ENCODE measurements around the gene ADCK2. TPM values are rescaled to one million over a fixed set of nuclear protein-coding genes. Genes with fewer than 3 reads are reported as not detected.
A peak's percentile ranks its signal among the peaks of the same experiment; 100 is the strongest.
"Not testable (repeated sequence)": the region's sequence is repeated elsewhere in the genome, so short reads cannot be mapped to it uniquely, and the experiment has no call there.

ADCK2 gene
- total and polyA plus RNA-seq, 9 of the 15 experiments (the other 6 are each of a cell fraction or from before 2014, with no cell fraction given) = 0.08 to 14.3 (median 9.7) TPM

DNA sequence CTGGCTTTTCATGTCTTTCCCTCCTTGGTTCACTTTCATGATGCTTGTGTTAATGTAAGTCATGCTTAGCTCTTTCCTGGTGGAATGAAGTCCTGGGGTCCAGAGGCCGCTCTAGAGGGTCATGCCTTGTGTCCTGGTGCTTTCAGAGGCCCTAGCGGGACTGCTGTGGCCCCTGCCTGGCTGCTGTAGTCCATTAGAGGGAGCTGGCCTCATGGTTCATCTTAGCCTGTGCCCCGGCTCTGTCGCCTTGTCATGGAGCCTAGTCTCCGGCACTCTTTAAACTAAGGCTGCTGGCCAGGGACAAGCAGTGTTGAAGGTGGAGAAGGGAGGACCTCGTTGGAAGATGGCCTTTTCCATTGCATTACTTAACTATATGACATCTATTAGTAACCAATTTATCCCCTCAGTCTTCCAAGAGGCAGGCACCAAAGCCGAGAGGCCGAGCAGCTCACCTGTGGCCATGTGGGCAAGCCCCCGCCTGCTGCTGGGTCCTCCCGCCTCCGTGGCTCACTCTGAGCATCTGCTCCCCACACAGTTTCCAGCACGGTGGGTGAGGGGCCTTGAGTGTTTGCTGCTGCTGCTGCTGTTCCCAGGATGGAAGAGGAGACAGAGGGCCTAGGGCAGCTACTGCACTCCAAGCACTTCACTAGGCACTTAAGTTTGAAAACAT lies 18.8 kb downstream of the ADCK2 start:
- no peak overlapping the region; a peak in 1 of 4 replicates for H3K9ac ChIP-seq (ENCODE audit: insufficient read depth in 1 of 2, low read depth in 2 of 2, low read length in 2 of 2)
- in situ Hi-C loops (cut with MboI) = no loop called here
- POLR2A ChIA-PET = interaction anchor here (0.6 to 1.0 kb wide), 3 partner anchors 9 to 139 kb away, joined by 3 to 4 read pairs (median 3); no protein-coding TSS in a partner anchor
- peaks cover 7 to 14% of the 10 kb centered on the region in 2 experiments; a peak in 3 of 5 replicates for H3K4me1 ChIP-seq (replicated peaks in 1 of 2; ENCODE audit: control insufficient read depth in 2 of 2, insufficient read depth in 2 of 2, low read length in 2 of 2)
- H3K4me2 ChIP-seq (ENCODE audit: insufficient read depth, low read length) = no peak overlapping the region
- H3K9me1 ChIP-seq (ENCODE audit: control insufficient read depth, insufficient read depth, low read length) = peaks cover 3% of the 10 kb centered on the region
- TF ChIP-seq HDAC2 (IDR thresholded peaks at IDR 0.05) = no peak
- TF ChIP-seq, protein P1, sequence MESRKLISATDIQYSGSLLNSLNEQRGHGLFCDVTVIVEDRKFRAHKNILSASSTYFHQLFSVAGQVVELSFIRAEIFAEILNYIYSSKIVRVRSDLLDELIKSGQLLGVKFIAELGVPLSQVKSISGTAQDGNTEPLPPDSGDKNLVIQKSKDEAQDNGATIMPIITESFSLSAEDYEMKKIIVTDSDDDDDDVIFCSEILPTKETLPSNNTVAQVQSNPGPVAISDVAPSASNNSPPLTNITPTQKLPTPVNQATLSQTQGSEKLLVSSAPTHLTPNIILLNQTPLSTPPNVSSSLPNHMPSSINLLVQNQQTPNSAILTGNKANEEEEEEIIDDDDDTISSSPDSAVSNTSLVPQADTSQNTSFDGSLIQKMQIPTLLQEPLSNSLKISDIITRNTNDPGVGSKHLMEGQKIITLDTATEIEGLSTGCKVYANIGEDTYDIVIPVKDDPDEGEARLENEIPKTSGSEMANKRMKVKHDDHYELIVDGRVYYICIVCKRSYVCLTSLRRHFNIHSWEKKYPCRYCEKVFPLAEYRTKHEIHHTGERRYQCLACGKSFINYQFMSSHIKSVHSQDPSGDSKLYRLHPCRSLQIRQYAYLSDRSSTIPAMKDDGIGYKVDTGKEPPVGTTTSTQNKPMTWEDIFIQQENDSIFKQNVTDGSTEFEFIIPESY (CRISPR knock-in tag; IDR thresholded peaks at IDR 0.05) = peak; percentile 98
- 0 out of 2 replicates have a peak, but pooled peaks have one; percentile 8 for TF ChIP-seq ZBTB7A (IDR thresholded peaks at IDR 0.05; ENCODE audit: borderline replicate concordance, control insufficient read depth, low read depth, low read length)
- TF ChIP-seq, protein P2, sequence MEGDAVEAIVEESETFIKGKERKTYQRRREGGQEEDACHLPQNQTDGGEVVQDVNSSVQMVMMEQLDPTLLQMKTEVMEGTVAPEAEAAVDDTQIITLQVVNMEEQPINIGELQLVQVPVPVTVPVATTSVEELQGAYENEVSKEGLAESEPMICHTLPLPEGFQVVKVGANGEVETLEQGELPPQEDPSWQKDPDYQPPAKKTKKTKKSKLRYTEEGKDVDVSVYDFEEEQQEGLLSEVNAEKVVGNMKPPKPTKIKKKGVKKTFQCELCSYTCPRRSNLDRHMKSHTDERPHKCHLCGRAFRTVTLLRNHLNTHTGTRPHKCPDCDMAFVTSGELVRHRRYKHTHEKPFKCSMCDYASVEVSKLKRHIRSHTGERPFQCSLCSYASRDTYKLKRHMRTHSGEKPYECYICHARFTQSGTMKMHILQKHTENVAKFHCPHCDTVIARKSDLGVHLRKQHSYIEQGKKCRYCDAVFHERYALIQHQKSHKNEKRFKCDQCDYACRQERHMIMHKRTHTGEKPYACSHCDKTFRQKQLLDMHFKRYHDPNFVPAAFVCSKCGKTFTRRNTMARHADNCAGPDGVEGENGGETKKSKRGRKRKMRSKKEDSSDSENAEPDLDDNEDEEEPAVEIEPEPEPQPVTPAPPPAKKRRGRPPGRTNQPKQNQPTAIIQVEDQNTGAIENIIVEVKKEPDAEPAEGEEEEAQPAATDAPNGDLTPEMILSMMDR (IDR thresholded peaks at IDR 0.05 in 2 of 3, conservative IDR thresholded peaks at IDR 0.05 in 1 of 3; ENCODE audit: insufficient read depth in 2 of 3, low read depth in 1 of 3, low read length in 3 of 3) = peak; percentile 29 to 46 (median 32); a peak in 5 of 6 replicates
- H3K9me3 ChIP-seq (replicated peaks; ENCODE audit: control insufficient read depth, insufficient read depth, low read depth, low read length) = no peaks in the 10 kb centered on the region
- ATAC-seq (peak; percentile 70), DNase-seq (ENCODE audit: extremely low read depth in 1 of 4, low spot score in 3 of 4) (no peak), FAIRE-seq (no peak)
- H3K4me3 ChIP-seq = no peak overlapping the region
- H3K36me3 ChIP-seq (ENCODE audit: control insufficient read depth, insufficient read depth, low read length) = no peaks in the 10 kb centered on the region
- WGBS (ENCODE audit: insufficient coverage, low coverage, missing lambda C conversion rate) = 75% methylated on average over 12 of the region's 12 CpGs
- no peaks in the 10 kb centered on the region for H4K20me1 ChIP-seq (replicated peaks; ENCODE audit: control insufficient read depth, insufficient read depth, low read length)
- no peak overlapping the region for H2AFZ ChIP-seq (ENCODE audit: low read depth, low read length)
- intact Hi-C loops (cut with micrococcal nuclease) = loop anchor here (10.0 kb wide), 1 partner anchor 233 kb away; the partner anchor contains the start of gene BRAF
- H3K79me2 ChIP-seq (ENCODE audit: control insufficient read depth, insufficient read depth, low read length) = no peaks in the 10 kb centered on the region
- no peak overlapping the region for H3K27ac ChIP-seq (ENCODE audit: extremely low read depth, low read depth, low read length)
- H3K27me3 ChIP-seq (ENCODE audit: control insufficient read depth in 2 of 2, insufficient read depth in 2 of 2, low read length in 2 of 2) = no peaks in the 10 kb centered on the region
- CTCF ChIA-PET (ENCODE audit: low intra/inter-chr PET ratio) = no interaction called here
- no TSS peak for BruUV-seq (replicated peaks)

DNA sequence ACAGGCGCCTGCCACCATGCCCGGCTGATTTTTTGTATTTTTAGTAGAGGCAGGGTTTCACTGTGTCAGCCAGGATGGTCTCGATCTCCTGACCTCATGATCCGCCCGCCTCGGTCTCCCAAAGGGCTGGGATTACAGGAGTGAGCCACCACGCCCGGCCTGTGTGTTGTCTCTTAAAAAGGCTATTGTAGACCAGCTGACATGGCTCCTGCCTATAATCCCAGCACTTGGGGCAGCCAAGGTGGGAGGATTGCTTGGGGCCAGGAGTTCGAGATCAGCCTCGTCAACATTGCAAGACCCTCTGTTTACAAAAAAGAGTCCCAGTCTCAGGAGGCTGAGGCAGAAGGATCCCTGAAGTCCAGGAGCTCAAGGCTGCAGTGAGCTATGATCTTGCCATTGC lies 21.1 kb downstream of the ADCK2 start:
- not testable (repeated sequence) for H3K9ac ChIP-seq (ENCODE audit: insufficient read depth in 1 of 2, low read depth in 2 of 2, low read length in 2 of 2)

More for the DNA sequence above, 21.1 kb downstream of the ADCK2 start:
- H3K9me3 ChIP-seq (replicated peaks; ENCODE audit: control insufficient read depth, insufficient read depth, low read depth, low read length); FAIRE-seq; H3K9me1 ChIP-seq (ENCODE audit: control insufficient read depth, insufficient read depth, low read length); BruUV-seq (replicated peaks); DNase-seq (ENCODE audit: extremely low read depth in 1 of 4, low spot score in 3 of 4); H2AFZ ChIP-seq (ENCODE audit: low read depth, low read length); H3K27me3 ChIP-seq (ENCODE audit: control insufficient read depth in 2 of 2, insufficient read depth in 2 of 2, low read length in 2 of 2); ATAC-seq; H3K36me3 ChIP-seq (ENCODE audit: control insufficient read depth, insufficient read depth, low read length); H3K4me2 ChIP-seq (ENCODE audit: insufficient read depth, low read length); in situ Hi-C loops (cut with MboI); CTCF ChIA-PET (ENCODE audit: low intra/inter-chr PET ratio); H3K4me3 ChIP-seq; H3K27ac ChIP-seq (ENCODE audit: extremely low read depth, low read depth, low read length); H4K20me1 ChIP-seq (replicated peaks; ENCODE audit: control insufficient read depth, insufficient read depth, low read length): not testable (repeated sequence)
- POLR2A ChIA-PET = interaction anchor here (1.1 kb wide), 1 partner anchor 7 kb away, joined by 3 read pairs; no protein-coding TSS in a partner anchor
- peaks cover 18 to 36% of the 10 kb centered on the region in 2 experiments; a peak in 3 of 5 replicates for H3K4me1 ChIP-seq (replicated peaks in 1 of 2; ENCODE audit: control insufficient read depth in 2 of 2, insufficient read depth in 2 of 2, low read length in 2 of 2)
- peaks cover 21% of the 10 kb centered on the region for H3K79me2 ChIP-seq (ENCODE audit: control insufficient read depth, insufficient read depth, low read length)
- intact Hi-C loops (cut with micrococcal nuclease) = loop anchor here (10.0 kb wide), 1 partner anchor 231 kb away; the partner anchor contains the start of gene BRAF
- WGBS (ENCODE audit: insufficient coverage, low coverage, missing lambda C conversion rate) = 68% methylated on average over 10 of the region's 10 CpGs
